Neural progenitor cell (in vitro differentiated cells): Measurements from ENCODE around the gene SLC7A5. TPM values are rescaled to one million over a fixed set of nuclear protein-coding genes. Genes with fewer than 3 reads are reported as not detected.
"Not testable (repeated sequence)": the region's sequence is repeated elsewhere in the genome, so short reads cannot be mapped to it uniquely, and the experiment has no call there.

ENCODE experiments used
- DNase-seq: peaks from one replicate; pipeline ENCODE4 v3.0.0-alpha.2; 2016; ENCODE audit warnings: low spot score
- H2AFZ ChIP-seq: fragments of 200-600 bp; sonication (generic); replicated peaks from 2 replicates; pipeline ENCODE4 v1.6.1; 2016; ENCODE audit warnings: antibody characterized with exemption
- H3F3A ChIP-seq: fragments of 200-600 bp; sonication (generic); 2 replicates; pipeline ENCODE4 v1.6.1; 2016; ENCODE audit warnings: antibody characterized with exemption, low read depth
- H3K27ac ChIP-seq: fragments of 200-600 bp; sonication (generic); 2 replicates; pipeline ENCODE4 v1.5.1; 2016; ENCODE audit warnings: mild to moderate bottlenecking
- H3K27me3 ChIP-seq: fragments of 200-600 bp; sonication (generic); 2 replicates; pipeline ENCODE4 v1.6.1; 2016; ENCODE audit warnings: mild to moderate bottlenecking, moderate library complexity
- H3K36me3 ChIP-seq: fragments of 200-600 bp; sonication (generic); 2 replicates; pipeline ENCODE4 v1.5.1; 2016
- H3K4me1 ChIP-seq: fragments of 200-600 bp; sonication (generic); 2 replicates; pipeline ENCODE4 v1.6.1; 2016; ENCODE audit warnings: mixed run types
- H3K4me2 ChIP-seq: fragments of 200-600 bp; sonication (generic); 2 replicates; pipeline ENCODE4 v1.6.1; 2016
- H3K4me3 ChIP-seq: fragments of 200-600 bp; sonication (generic); 2 replicates; pipeline ENCODE4 v1.5.1; 2016
- H3K79me2 ChIP-seq: fragments of 200-600 bp; sonication (generic); 2 replicates; pipeline ENCODE4 v1.6.1; 2016; ENCODE audit warnings: low read depth
- H3K9ac ChIP-seq: fragments of 200-600 bp; sonication (generic); 2 replicates; pipeline ENCODE4 v1.6.1; 2016
- H3K9me3 ChIP-seq: fragments of 200-600 bp; sonication (generic); 2 replicates; pipeline ENCODE4 v1.5.1; 2016; ENCODE audit warnings: low read depth
- H4K20me1 ChIP-seq: fragments of 200-600 bp; sonication (generic); 2 replicates; pipeline ENCODE4 v1.6.1; 2016; ENCODE audit warnings: low read depth
- H3K27ac Mint-ChIP-seq: 3 replicates; pipeline ENCODE4 v1.8.0; 2021; ENCODE audit warnings: mixed read lengths
- H3K27me3 Mint-ChIP-seq: 2 replicates; pipeline ENCODE4 v1.8.0; 2022; ENCODE audit warnings: low read depth, mild to moderate bottlenecking, inconsistent platforms, moderate library complexity, mixed read lengths; ENCODE audit not compliant: insufficient read depth
- H3K36me3 Mint-ChIP-seq: 3 replicates; pipeline ENCODE4 v1.8.0; 2021; ENCODE audit warnings: mixed read lengths
- H3K4me1 Mint-ChIP-seq: 3 replicates; pipeline ENCODE4 v1.8.0; 2021; ENCODE audit warnings: mixed read lengths
- H3K4me3 Mint-ChIP-seq: 3 replicates; pipeline ENCODE4 v1.8.0; 2021; ENCODE audit warnings: mild to moderate bottlenecking, moderate library complexity, mixed read lengths
- H3K9me3 Mint-ChIP-seq: 3 replicates; pipeline ENCODE4 v1.8.0; 2020; ENCODE audit warnings: mixed read lengths
- CTCF ChIP-seq: fragments of 200-600 bp; sonication (generic); IDR thresholded peaks from 2 replicates; pipeline ENCODE4 v1.5.1; 2017; ENCODE audit warnings: antibody characterized with exemption, mild to moderate bottlenecking
- EZH2 ChIP-seq: fragments of 200-600 bp; sonication (generic); IDR thresholded peaks from 2 replicates; pipeline ENCODE4 v1.6.1; 2017; ENCODE audit warnings: antibody characterized with exemption, mild to moderate bottlenecking, moderate library complexity
- EZH2phosphoT487 ChIP-seq: fragments of 200-600 bp; sonication (generic); IDR thresholded peaks from 2 replicates; pipeline ENCODE4 v1.6.1; 2017; ENCODE audit warnings: antibody characterized with exemption
- total RNA-seq: library from RNA; depleted of rRNA; stranded (reverse); fragments of >200 nt; gene quantifications from 2 replicates; pipeline ENCODE4 v1.2.3, GENCODE V29; 2015; ENCODE audit warnings: low replicate concordance

The SLC7A5 gene
- total RNA-seq, 1 donor from 2014 or later = 2.8 TPM

GRCh38 chr16:87819282-87819681 lies 50.0 kb downstream of the SLC7A5 start:
- peaks cover 15% of the 10 kb centered on the region for H3K9me3 Mint-ChIP-seq
- Histone ChIP-seq H3K27me3 (no peaks in the 10 kb centered on the region), H3K4me3 (no peak overlapping the region), H3K79me2 (no peaks in the 10 kb centered on the region), H3K9ac (no peak overlapping the region), H4K20me1 (peaks cover 13% of the 10 kb centered on the region), H3K9me3 (no peaks in the 10 kb centered on the region), H2AFZ (no peak overlapping the region), H3F3A (peaks cover 23% of the 10 kb centered on the region), H3K36me3 (no peaks in the 10 kb centered on the region), H3K4me2 (no peak overlapping the region), H3K27ac (no peak overlapping the region), H3K4me1 (peaks cover 46% of the 10 kb centered on the region)
- DNase-seq = no peak
- no peak for TF ChIP-seq EZH2
- TF ChIP-seq CTCF = no peak
- no peak for TF ChIP-seq EZH2phosphoT487
- peaks cover 34% of the 10 kb centered on the region for H3K4me1 Mint-ChIP-seq
- H3K27me3 Mint-ChIP-seq = peaks cover 11% of the 10 kb centered on the region
- H3K36me3 Mint-ChIP-seq = no peaks in the 10 kb centered on the region
- peak overlapping the region; percentile 17 for H3K27ac Mint-ChIP-seq
- H3K4me3 Mint-ChIP-seq = no peak overlapping the region

GRCh38 chr16:87818533-87819161 lies 50.7 kb downstream of the SLC7A5 start:
- Histone ChIP-seq H3K4me3 (no peak overlapping the region), H3K79me2 (no peaks in the 10 kb centered on the region), H3F3A (peaks cover 23% of the 10 kb centered on the region), H3K4me1 (peaks cover 39% of the 10 kb centered on the region), H3K27ac (no peak overlapping the region), H3K4me2 (no peak overlapping the region), H3K9me3 (no peaks in the 10 kb centered on the region), H3K9ac (no peak overlapping the region), H4K20me1 (peaks cover 11% of the 10 kb centered on the region), H2AFZ (no peak overlapping the region), H3K27me3 (no peaks in the 10 kb centered on the region), H3K36me3 (no peaks in the 10 kb centered on the region)
- no peak overlapping the region for H3K4me3 Mint-ChIP-seq
- no peak for DNase-seq
- no peak for TF ChIP-seq CTCF
- TF ChIP-seq EZH2phosphoT487 = no peak
- no peak for TF ChIP-seq EZH2
- no peaks in the 10 kb centered on the region for H3K36me3 Mint-ChIP-seq
- peak overlapping the region; percentile 17 for H3K27ac Mint-ChIP-seq
- H3K9me3 Mint-ChIP-seq = peaks cover 15% of the 10 kb centered on the region
- H3K4me1 Mint-ChIP-seq = peaks cover 30% of the 10 kb centered on the region
- peaks cover 9% of the 10 kb centered on the region for H3K27me3 Mint-ChIP-seq

- Histone ChIP-seq H3K27ac (no peak overlapping the region), H3F3A (peaks cover 17% of the 10 kb centered on the region), H3K4me3 (no peak overlapping the region), H2AFZ (no peak overlapping the region), H3K9me3 (no peaks in the 10 kb centered on the region), H3K79me2 (no peaks in the 10 kb centered on the region), H3K9ac (no peak overlapping the region), H4K20me1 (peaks cover 5% of the 10 kb centered on the region), H3K27me3 (no peaks in the 10 kb centered on the region), H3K4me1 (peaks cover 32% of the 10 kb centered on the region), H3K36me3 (no peaks in the 10 kb centered on the region), H3K4me2 (no peak overlapping the region)
- peaks cover 15% of the 10 kb centered on the region for H3K9me3 Mint-ChIP-seq
- no peak for TF ChIP-seq EZH2
- TF ChIP-seq EZH2phosphoT487 = no peak
- TF ChIP-seq CTCF = no peak
- H3K4me3 Mint-ChIP-seq = peak overlapping the region; percentile 3
- no peak for DNase-seq
- no peaks in the 10 kb centered on the region for H3K36me3 Mint-ChIP-seq
- H3K4me1 Mint-ChIP-seq = peaks cover 24% of the 10 kb centered on the region
- peak overlapping the region; percentile 25 for H3K27ac Mint-ChIP-seq
- peaks cover 7% of the 10 kb centered on the region for H3K27me3 Mint-ChIP-seq
These were observed 51.4 kb downstream of the SLC7A5 start for GRCh38 chr16:87817910-87818309.

GRCh38 chr16:87817370-87817769 lies 51.9 kb downstream of the SLC7A5 start:
- Mint-ChIP-seq H3K9me3 (peaks cover 15% of the 10 kb centered on the region), H3K4me1 (peaks cover 22% of the 10 kb centered on the region)
- H3K4me3 Mint-ChIP-seq, H3K9ac ChIP-seq, H3K27me3 ChIP-seq, H3K36me3 Mint-ChIP-seq, H3K36me3 ChIP-seq, H3K27ac Mint-ChIP-seq, H3K27ac ChIP-seq, H3K9me3 ChIP-seq, H4K20me1 ChIP-seq, H3K79me2 ChIP-seq, H3K4me2 ChIP-seq, H3K27me3 Mint-ChIP-seq, DNase-seq, H2AFZ ChIP-seq, H3K4me3 ChIP-seq: not testable (repeated sequence)
- H3F3A ChIP-seq = peaks cover 12% of the 10 kb centered on the region
- peaks cover 26% of the 10 kb centered on the region for H3K4me1 ChIP-seq
